ENCODE data around the gene DPYSL3.

DPYSL3 gene

GRCh38 chr5:147512659-147513379, 3.0 kb upstream of the DPYSL3 start:
- ATAC-seq: no peak

- no peak for ATAC-seq
Measured at GRCh38 chr5:147510885-147511284, 1.0 kb upstream of the DPYSL3 start.

DNA sequence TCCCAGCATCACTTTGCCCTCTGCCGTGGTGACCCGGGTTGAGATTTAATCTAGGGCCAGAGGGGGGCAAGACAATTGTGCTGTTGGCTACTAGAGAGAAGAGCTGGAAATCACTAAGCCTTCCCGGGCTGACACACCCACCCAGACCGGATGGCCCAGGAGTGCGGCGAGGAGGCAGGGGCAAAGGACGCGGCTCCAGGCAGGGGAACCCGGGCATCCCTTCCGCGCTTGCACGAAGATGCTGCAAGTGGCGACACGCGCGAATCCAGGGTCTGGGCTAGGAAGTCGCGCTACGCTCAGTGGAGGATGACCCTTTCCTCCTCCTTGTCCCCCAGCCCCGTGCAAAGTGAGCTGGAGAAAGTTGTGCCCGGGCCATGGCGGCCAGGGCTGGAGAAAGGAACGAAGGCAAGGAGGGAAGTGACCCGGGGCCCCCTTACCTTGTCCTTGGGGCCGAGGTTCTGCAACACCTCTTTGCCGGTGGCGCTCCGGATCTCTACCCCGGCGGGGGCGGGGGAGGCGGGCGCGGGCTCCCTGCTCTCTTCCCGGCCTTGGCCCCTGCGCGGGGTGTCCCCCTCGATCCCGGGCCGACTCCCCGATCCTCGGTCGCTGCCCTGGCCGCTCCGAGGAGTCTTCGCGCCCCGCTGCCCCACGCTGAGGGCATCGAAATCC, 693 bp downstream of the DPYSL3 start:
- no peak for ATAC-seq

GRCh38 chr5:147508711-147509040, 1.2 kb downstream of the DPYSL3 start:
- no peak for ATAC-seq

- ATAC-seq: no peak
Measured at GRCh38 chr5:147507480-147508126, 2.3 kb downstream of the DPYSL3 start.

GRCh38 chr5:147504535-147504934, 5.3 kb downstream of the DPYSL3 start:
- ATAC-seq: no peak

DNA sequence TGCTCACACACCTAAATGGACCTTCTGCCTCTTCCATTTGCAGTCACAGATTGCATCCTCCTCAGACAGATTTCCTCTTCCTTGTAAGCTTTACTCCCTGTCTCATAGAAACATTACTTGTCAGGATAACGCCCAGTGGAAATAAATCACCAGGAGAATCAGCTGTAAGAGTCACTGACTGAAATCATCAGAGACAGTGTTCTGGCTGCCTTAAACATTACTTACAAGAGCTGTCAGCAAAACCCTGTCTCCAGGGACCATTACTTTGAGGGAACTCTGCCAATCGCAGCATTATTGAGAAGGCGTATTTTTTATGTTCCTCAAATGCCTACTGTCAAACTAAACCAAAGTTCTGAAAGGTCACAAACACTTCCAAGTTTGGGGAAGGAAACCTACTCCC, 5.9 kb downstream of the DPYSL3 start:
- ATAC-seq: no peak

DNA sequence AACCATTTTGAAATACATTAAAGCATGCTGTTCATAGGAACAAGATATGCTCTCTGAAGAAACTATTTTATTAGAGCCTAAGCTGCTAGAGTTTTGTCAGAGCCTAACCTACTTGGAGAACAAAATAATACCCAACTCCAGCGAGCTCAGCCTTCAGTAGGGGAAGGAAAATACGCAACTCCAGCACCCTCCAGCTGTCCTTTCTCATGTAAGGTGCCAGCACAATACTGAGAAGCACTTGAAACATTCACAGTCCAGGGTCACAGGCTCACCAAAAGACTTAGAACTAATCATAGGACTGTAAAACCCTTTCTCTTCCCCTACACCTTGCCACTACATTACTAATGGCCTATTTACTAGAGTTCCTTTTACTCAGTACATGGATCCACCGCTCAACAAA, 18.9 kb downstream of the DPYSL3 start:
- no peak for ATAC-seq

- no peak for ATAC-seq
Measured at GRCh38 chr5:147487031-147487750, 22.7 kb downstream of the DPYSL3 start.

DNA sequence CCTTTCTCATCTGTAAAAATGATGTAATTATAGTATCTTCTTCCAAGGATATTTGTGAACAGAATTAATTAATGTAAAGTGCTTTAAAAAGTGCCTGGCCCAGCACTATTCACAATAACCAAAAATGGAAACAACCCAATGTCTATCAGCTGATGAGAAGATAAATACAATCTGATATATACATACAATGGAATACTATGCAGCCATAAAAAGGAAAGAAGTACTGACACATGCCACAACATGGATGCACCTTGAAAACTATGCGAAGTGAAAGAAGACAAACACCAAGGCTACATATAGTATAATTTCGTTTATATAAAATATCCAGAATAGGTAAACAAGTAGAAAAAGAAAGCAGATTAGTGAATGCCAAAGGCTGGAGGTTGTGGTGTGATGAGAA, 24.1 kb downstream of the DPYSL3 start:
- no peak for ATAC-seq

DNA sequence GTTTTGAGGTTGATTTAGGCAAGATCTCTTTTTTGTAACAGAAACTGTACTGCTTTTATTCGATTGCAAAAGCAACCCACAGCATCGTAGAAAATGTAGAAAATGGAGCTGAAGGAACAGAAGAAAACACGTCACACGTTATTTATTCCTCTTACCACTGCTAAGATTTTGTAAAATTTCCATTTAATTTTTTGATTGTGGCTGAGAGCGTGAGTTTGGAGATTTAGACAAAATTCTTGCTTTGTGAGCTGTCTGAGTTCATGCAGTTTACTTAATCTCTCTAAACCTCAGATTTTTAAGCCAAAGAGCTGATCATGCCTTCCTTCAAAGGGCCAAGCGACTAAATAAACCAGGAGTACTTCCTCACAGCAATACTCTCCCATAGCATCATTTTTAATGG, 24.8 kb downstream of the DPYSL3 start:
- ATAC-seq: no peak

GRCh38 chr5:147484708-147485020, 25.2 kb downstream of the DPYSL3 start:
- no peak for ATAC-seq

GRCh38 chr5:147483961-147484707, 25.7 kb downstream of the DPYSL3 start:
- ATAC-seq: no peak

- ATAC-seq: no peak
Measured at GRCh38 chr5:147483188-147483790, 26.6 kb downstream of the DPYSL3 start.

- no peak for ATAC-seq
Measured at GRCh38 chr5:147482706-147483180, 27.1 kb downstream of the DPYSL3 start.

DNA sequence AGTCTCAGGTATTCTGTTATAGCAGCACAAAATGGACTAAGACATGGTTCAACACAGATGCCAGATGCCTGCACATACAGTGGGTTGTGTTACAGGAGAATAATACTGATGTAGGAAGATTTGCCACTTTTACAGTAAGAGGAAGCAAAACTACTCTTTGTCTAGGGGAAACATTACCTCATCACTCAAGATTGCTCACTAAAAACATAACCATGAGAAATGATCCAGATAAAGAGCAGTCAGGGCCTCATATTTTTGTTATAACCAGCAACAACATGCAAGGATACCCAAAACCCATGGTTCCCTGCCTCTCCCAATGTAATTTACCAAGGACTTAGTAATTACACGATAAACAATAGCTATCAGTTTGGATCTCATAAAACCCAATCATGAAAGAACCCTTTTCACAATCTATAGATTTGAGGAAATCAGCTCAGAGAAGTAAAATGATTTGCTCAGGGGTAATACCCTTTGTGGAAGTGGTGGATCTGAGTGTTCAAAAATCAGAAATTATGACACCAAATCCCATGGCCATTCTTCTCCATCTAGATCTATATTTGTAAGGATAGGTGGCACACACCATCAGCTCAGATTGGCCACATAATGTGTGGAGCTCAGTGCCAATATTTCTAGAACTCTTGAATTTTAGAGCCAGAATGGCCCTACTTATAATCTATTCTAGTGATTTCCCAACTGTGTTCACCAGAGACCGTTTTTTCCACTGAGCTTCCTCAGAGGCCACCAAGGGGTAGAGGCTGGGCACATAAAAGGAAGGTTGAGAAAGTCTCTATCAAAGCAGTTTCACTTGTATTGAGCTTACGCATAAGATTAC, 27.8 kb downstream of the DPYSL3 start:
- no peak for ATAC-seq

- ATAC-seq: no peak
Measured at GRCh38 chr5:147481376-147481775, 28.5 kb downstream of the DPYSL3 start.

- no peak for ATAC-seq
Measured at GRCh38 chr5:147479949-147480348, 29.9 kb downstream of the DPYSL3 start.

GRCh38 chr5:147479444-147479843, 30.4 kb downstream of the DPYSL3 start:
- no peak for ATAC-seq

DNA sequence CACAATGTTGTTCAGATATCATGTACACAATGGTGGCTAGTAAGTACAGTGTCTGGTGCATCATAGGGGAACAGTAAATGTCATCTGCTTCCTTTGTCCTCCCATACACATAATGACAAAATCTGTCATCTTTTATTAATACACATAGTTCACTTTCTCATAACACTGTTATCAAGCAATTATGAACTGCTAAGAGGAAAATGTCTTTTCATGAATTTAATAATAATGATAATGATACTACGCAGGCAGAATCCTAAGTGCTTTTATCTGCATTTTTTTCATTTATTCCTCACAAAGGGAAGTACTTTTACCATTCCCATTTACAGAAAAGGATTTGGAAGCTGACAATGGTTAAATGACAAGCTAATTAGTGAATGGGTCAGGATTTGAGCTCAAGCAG, 35.7 kb downstream of the DPYSL3 start:
- ATAC-seq: no peak

GRCh38 chr5:147472664-147473475, 37.0 kb downstream of the DPYSL3 start:
- no peak for ATAC-seq

Measured in activated CD4-positive, CD25-positive, alpha-beta regulatory T cell treated with anti-CD3 and anti-CD28 coated beads, Interleukin-2, amount 50 U/mL, for 24 hours (primary cell).